Activated CD4-positive, alpha-beta T cell treated with anti-CD3 and anti-CD28 coated beads, Interleukin-2, amount 10 ng/mL, durations not matched to agents 7 days and 5 days (primary cell): ENCODE results near the gene CORO2B. TPM values are rescaled to one million over a fixed set of nuclear protein-coding genes. Genes with fewer than 3 reads are reported as not detected.

Source experiments
- CTCF ChIA-PET: fragments of 350-600 bp; sonication (Branson Sonifier 250); formaldehyde crosslinking; loops from one replicate; lab custom pipeline; 2021; ENCODE audit warnings: antibody characterized with exemption; lab: Charles Lee
- POLR2A ChIA-PET: fragments of 350-600 bp; sonication (Branson Sonifier 250); formaldehyde crosslinking; loops from one replicate; lab custom pipeline; 2021; ENCODE audit warnings: antibody characterized with exemption; lab: Charles Lee
- DNase-seq: peaks from one replicate; pipeline ENCODE4 v3.0.0-alpha.2; 2020
- H3K27ac Mint-ChIP-seq: one replicate; pipeline ENCODE4 v1.8.0; 2021; ENCODE audit warnings: mild to moderate bottlenecking, moderate library complexity, mixed read lengths
- H3K27me3 Mint-ChIP-seq: one replicate; pipeline ENCODE4 v1.8.0; 2021; ENCODE audit warnings: mixed read lengths
- H3K36me3 Mint-ChIP-seq: one replicate; pipeline ENCODE4 v1.8.0; 2021; ENCODE audit warnings: low read depth, mixed read lengths
- H3K4me1 Mint-ChIP-seq: one replicate; pipeline ENCODE4 v1.8.0; 2021; ENCODE audit warnings: mixed read lengths
- H3K4me3 Mint-ChIP-seq: one replicate; pipeline ENCODE4 v1.8.0; 2021; ENCODE audit warnings: mild to moderate bottlenecking, moderate library complexity, mixed read lengths
- H3K9me3 Mint-ChIP-seq: one replicate; pipeline ENCODE4 v1.8.0; 2021; ENCODE audit warnings: mixed read lengths
- total RNA-seq, 2 experiments: library from RNA; stranded (reverse); gene quantifications; one replicate each; pipeline ENCODE4 v1.2.3, GENCODE V29; 2021

The CORO2B gene
- not detected for total RNA-seq

DNA sequence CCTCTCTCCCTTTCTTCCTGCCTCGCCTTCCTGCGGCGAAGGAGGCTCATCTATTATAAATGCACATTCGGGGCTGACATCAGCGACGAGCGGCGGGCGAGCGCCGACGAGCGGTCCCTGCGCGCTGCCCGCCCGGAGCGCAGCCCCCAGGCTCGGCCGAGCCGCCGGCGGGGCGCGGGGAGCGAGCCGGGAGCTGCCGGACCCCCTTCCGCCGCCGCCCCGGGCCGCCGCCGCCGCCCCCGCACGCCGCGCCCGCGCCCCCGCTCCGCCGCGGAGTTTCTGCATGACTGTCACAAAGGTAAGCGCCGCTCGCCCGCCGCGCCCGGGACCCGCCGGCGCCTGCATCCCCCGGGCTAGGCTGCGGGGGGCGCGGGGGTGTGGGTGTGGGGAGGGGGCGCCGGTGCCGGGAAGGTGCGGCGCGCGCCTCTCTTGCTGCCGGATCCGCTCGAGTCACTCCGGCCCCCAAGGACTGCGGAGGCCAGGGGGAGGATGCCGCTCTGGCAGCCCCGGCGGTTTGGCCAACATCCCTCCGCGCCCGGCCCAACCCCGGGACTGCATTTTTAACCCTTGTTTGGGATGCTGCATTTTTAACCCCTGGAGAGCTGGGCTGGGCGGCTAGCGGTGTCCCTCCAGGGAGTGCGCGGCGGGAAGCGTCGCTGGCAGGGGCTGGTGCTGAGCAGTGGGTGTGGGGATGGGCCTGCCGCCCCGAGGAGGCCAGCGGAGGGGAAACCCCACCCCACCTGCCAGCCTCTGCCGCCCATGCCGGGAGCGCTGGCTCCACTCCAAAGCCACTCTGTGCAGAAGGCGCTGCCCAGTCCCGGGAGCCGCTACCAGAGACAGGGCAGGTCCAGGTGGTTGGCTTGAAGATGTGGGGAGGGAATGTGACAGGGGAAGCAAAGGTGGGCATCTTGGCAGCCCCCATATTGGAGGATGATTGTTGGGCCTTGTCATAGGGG is at the start of gene CORO2B:
CORO2B (plus strand) TSS at position 14 of the 956 bp plus-strand sequence; CDS start at position 284, 270 bp downstream.
- Mint-ChIP-seq H3K27me3 (peaks cover 56% of the 10 kb centered on the region), H3K9me3 (no peaks in the 10 kb centered on the region), H3K36me3 (no peaks in the 10 kb centered on the region), H3K4me1 (peaks cover 11% of the 10 kb centered on the region), H3K27ac (no peak within 1 kb of the TSS), H3K4me3 (peak within 1 kb of the TSS; percentile 61)
- CTCF ChIA-PET, result no interaction called here
- no peak for DNase-seq
- POLR2A ChIA-PET, result no interaction called here

GRCh38 chr15:68531387-68532179 is 47.2 kb upstream of the CORO2B start:
- ChIA-PET CTCF (no interaction called here), POLR2A (interaction anchor here (0.6 kb wide), 1 partner anchor 1215 kb away, joined by 3 read pairs; no protein-coding TSS in a partner anchor)
- peaks cover 16% of the 10 kb centered on the region for H3K36me3 Mint-ChIP-seq
- H3K4me1 Mint-ChIP-seq, result peaks cover 30% of the 10 kb centered on the region
- DNase-seq, result no peak
- peaks cover 23% of the 10 kb centered on the region for H3K27me3 Mint-ChIP-seq
- H3K4me3 Mint-ChIP-seq, result no peak overlapping the region
- H3K27ac Mint-ChIP-seq, result no peak overlapping the region
- H3K9me3 Mint-ChIP-seq, result peaks cover 21% of the 10 kb centered on the region

DNA sequence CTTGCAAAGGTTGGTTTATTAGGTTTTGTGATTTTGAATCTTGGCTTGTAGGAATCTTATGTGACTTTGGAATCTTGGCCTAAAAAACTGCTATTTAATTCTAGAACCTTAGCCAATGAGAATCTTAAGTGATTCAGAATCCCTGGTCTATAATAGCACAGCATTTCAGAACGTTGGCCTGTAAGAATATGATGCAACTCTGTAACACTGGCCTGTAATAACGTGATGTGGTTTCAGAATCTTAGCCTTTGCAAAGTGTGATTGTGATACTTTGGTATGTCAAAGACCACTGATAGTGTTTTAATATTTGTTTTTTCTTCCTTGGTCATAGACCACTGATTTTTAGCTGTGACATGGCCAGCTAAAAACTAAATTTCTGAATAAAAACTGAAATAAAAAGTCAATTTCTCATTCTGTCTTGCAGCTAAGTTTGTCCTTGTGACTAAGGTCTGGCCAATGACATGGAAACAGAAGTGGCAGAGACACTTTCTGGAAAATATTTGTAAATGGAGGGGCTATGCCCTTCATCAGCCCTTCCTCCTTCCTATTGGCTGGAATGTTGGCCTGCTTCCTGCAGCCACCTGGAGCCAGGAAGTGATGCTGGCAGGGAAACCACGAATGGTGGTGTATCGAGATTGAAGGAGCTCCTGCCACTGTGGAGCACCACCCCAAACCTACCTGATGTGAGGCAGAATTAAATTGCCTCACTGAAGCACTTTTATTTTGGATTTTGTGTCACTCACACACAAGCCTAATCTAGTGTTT is 42.3 kb upstream of the CORO2B start:
- no peak overlapping the region for H3K4me3 Mint-ChIP-seq
- ChIA-PET CTCF (interaction anchor here (0.7 kb wide), 1 partner anchor 10 kb away, joined by 3 read pairs; no protein-coding TSS in a partner anchor), POLR2A (no interaction called here)
- H3K36me3 Mint-ChIP-seq, result peaks cover 8% of the 10 kb centered on the region
- H3K9me3 Mint-ChIP-seq, result peaks cover 22% of the 10 kb centered on the region
- no peak overlapping the region for H3K27ac Mint-ChIP-seq
- H3K4me1 Mint-ChIP-seq, result no peaks in the 10 kb centered on the region
- no peak for DNase-seq
- peaks cover 33% of the 10 kb centered on the region for H3K27me3 Mint-ChIP-seq

DNA sequence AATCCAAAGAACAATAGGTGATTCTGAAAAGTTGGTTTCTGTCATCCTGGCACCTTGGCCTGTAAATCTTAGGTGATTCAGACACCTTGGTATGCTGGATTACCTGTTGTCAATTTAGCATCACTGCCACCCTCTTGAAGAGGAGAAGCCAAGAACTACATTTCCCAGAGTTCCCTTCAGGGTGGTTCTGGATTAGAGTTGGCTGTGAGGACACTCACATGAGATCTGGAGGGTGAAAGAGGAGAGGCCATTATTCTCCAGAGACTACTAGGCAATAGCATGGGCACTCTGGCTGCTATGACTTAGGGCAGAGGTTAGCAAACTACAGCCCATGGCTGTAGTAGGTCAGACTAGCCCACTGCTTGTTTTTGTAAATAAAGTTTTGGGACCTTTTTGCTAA is 41.7 kb upstream of the CORO2B start:
- Mint-ChIP-seq H3K27ac (no peak overlapping the region), H3K4me1 (no peaks in the 10 kb centered on the region), H3K9me3 (peaks cover 20% of the 10 kb centered on the region), H3K27me3 (peaks cover 36% of the 10 kb centered on the region), H3K36me3 (peaks cover 7% of the 10 kb centered on the region), H3K4me3 (no peak overlapping the region)
- DNase-seq, result no peak
- POLR2A ChIA-PET, result no interaction called here
- CTCF ChIA-PET, result interaction anchor here (0.7 to 2.2 kb wide), 2 partner anchors 9 to 13 kb away, joined by 3 to 9 read pairs; no protein-coding TSS in a partner anchor

DNA sequence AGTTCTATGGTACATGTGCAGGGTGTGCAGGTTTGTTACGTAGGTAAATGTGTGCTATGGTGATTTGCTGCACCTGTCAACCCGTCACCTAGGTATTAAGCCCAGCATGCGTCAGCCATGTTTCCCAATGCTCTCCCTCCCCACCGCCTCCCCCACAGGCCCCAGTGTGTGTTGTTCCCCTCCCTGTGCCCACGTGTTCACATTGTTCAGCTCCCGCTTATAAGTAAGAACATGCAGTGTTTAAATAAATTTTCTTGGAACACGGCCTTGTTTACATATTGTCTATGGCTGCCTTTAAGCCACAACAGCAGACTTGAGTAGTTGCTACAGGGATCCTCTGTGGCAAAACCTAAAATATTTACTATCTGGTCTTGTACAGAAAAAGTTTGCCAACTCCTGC is 41.3 kb upstream of the CORO2B start:
- H3K27me3 Mint-ChIP-seq, result peaks cover 34% of the 10 kb centered on the region
- CTCF ChIA-PET, result interaction anchor here (2.2 kb wide), 1 partner anchor 12 kb away, joined by 9 read pairs; no protein-coding TSS in a partner anchor

DNA sequence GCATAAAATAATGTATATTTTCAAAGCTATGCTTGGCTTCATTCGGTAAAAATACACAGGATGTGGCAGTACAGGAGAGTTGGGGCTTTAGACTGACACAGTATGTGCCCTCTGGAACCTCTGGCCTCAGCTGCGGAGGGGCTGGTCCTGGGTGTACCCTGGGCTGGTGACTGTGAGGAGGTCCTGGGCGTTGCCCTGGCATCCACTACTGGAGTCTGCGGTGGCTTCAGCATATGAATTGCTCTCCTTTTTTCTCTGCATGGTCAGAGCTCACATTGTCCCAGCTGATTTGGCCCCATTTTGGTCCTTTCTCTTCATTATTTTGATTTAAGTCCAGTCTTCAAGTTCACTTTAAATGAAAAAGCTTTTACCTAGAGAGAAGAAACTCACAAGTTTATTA is 40.5 kb upstream of the CORO2B start:
- Mint-ChIP-seq H3K9me3 (peaks cover 8% of the 10 kb centered on the region), H3K27ac (no peak overlapping the region), H3K27me3 (peaks cover 31% of the 10 kb centered on the region), H3K36me3 (no peaks in the 10 kb centered on the region), H3K4me1 (no peaks in the 10 kb centered on the region), H3K4me3 (no peak overlapping the region)
- ChIA-PET POLR2A (no interaction called here), CTCF (interaction anchor here (1.1 to 2.2 kb wide), 3 partner anchors 12 to 232 kb away, joined by 3 to 9 read pairs (median 3); no protein-coding TSS in a partner anchor)
- no peak for DNase-seq

More for the DNA sequence above, 41.3 kb upstream of the CORO2B start:
- POLR2A ChIA-PET, result no interaction called here
- Mint-ChIP-seq H3K27ac (no peak overlapping the region), H3K36me3 (peaks cover 3% of the 10 kb centered on the region), H3K4me3 (no peak overlapping the region), H3K9me3 (peaks cover 16% of the 10 kb centered on the region), H3K4me1 (no peaks in the 10 kb centered on the region)
- no peak for DNase-seq

- Mint-ChIP-seq H3K4me1 (no peaks in the 10 kb centered on the region), H3K27me3 (peaks cover 31% of the 10 kb centered on the region), H3K27ac (no peak overlapping the region), H3K4me3 (no peak overlapping the region), H3K9me3 (peaks cover 4% of the 10 kb centered on the region), H3K36me3 (no peaks in the 10 kb centered on the region)
- ChIA-PET POLR2A (no interaction called here), CTCF (no interaction called here)
- DNase-seq, result no peak
Observed at GRCh38 chr15:68541743-68542142, 37.0 kb upstream of the CORO2B start.

DNA sequence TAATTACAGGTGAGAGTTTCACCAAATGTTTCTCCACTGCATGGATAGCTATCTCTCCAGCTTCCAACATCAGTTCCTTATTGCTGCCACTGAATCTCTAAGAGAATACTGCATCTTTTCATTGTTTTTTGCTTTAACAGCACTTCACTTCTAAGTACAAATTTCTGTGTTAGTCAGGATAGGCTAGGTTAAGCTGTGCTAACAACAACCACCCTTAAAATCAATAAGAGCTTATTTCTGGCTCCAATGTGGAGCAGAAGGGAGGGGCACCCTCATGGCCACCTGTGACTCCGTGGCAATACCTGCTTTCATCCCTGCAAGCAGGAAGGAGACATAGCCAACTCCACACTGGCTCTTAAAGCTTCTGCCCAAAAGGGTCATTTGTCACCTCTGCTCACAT is 36.4 kb upstream of the CORO2B start:
- Mint-ChIP-seq H3K27me3 (peaks cover 35% of the 10 kb centered on the region), H3K9me3 (peaks cover 4% of the 10 kb centered on the region), H3K4me1 (no peaks in the 10 kb centered on the region), H3K27ac (no peak overlapping the region), H3K4me3 (no peak overlapping the region), H3K36me3 (no peaks in the 10 kb centered on the region)
- CTCF ChIA-PET, result no interaction called here
- no peak for DNase-seq
- POLR2A ChIA-PET, result no interaction called here

GRCh38 chr15:68542771-68543164 is 36.0 kb upstream of the CORO2B start:
- Mint-ChIP-seq H3K9me3 (peaks cover 4% of the 10 kb centered on the region), H3K36me3 (no peaks in the 10 kb centered on the region), H3K27me3 (peaks cover 39% of the 10 kb centered on the region), H3K4me3 (no peak overlapping the region), H3K27ac (no peak overlapping the region), H3K4me1 (no peaks in the 10 kb centered on the region)
- ChIA-PET POLR2A (no interaction called here), CTCF (no interaction called here)
- DNase-seq, result no peak

GRCh38 chr15:68543165-68544008 is 35.4 kb upstream of the CORO2B start:
- Mint-ChIP-seq H3K4me3 (no peak overlapping the region), H3K4me1 (peaks cover under 1% of the 10 kb centered on the region), H3K36me3 (no peaks in the 10 kb centered on the region), H3K27me3 (peaks cover 43% of the 10 kb centered on the region), H3K9me3 (peaks cover 4% of the 10 kb centered on the region), H3K27ac (no peak overlapping the region)
- ChIA-PET POLR2A (no interaction called here), CTCF (no interaction called here)
- no peak for DNase-seq

GRCh38 chr15:68546318-68546717 is 32.5 kb upstream of the CORO2B start:
- Mint-ChIP-seq H3K4me1 (peaks cover 3% of the 10 kb centered on the region), H3K27ac (no peak overlapping the region), H3K4me3 (no peak overlapping the region), H3K9me3 (no peaks in the 10 kb centered on the region), H3K36me3 (no peaks in the 10 kb centered on the region), H3K27me3 (peaks cover 47% of the 10 kb centered on the region)
- no peak for DNase-seq
- ChIA-PET CTCF (interaction anchor here (1.2 to 1.6 kb wide), 2 partner anchors 10 to 269 kb away, joined by 3 read pairs; partner anchors contain the start of gene FEM1B), POLR2A (no interaction called here)
